Measurements from ENCODE around the gene LDAH. TPM values are rescaled to one million over a fixed set of nuclear protein-coding genes. Genes with fewer than 3 reads are reported as not detected.

The LDAH gene
- total RNA-seq, 1 experiment from 2014 or later = 15.2 TPM

- Mint-ChIP-seq H3K4me3 (no peak overlapping the region), H3K9me3 (no peaks in the 10 kb centered on the region), H3K36me3 (ENCODE audit: insufficient read depth in 1 of 3, low read depth in 3 of 3) (no peaks in the 10 kb centered on the region), H3K27ac (peak overlapping the region in 1 of 3 experiments; percentile 37; a peak in 2 of 7 replicates), H3K4me1 (no peaks in the 10 kb centered on the region), H3K27me3 (ENCODE audit: low read depth) (no peaks in the 10 kb centered on the region)
- no peak overlapping the region for H2AFZ ChIP-seq (ENCODE audit: low read length)
- no peak overlapping the region for H2BK5ac ChIP-seq (ENCODE audit: insufficient read length, low read length)
- no peak overlapping the region for H3K9ac ChIP-seq (ENCODE audit: extremely low read depth, insufficient read length, low read length)
- no peak overlapping the region for H3K4ac ChIP-seq (ENCODE audit: low read depth, low read length)
- TF ChIP-seq CTCF (conservative IDR thresholded peaks at IDR 0.05) = no peak
- peaks cover 9% of the 10 kb centered on the region; the same call in 1 of the 2 replicates for H3K79me2 ChIP-seq (ENCODE audit: insufficient read depth, low read length)
- H3K27me3 ChIP-seq (ENCODE audit: insufficient read depth, low read length) = no peaks in the 10 kb centered on the region
- H3K23ac ChIP-seq (ENCODE audit: insufficient read length, low read depth, low read length) = no peak overlapping the region
- no peak overlapping the region for H4K8ac ChIP-seq (replicated peaks; ENCODE audit: insufficient read length, low read depth, low read length)
- H3K9me3 ChIP-seq (ENCODE audit: control insufficient read depth, low read depth, low read length) = no peaks in the 10 kb centered on the region
- H3K27ac ChIP-seq (ENCODE audit: insufficient read length, low read depth, low read length) = no peak overlapping the region
- no peak overlapping the region for H3K4me2 ChIP-seq (ENCODE audit: insufficient read depth, insufficient read length, low read length)
- no peak overlapping the region for H3K56ac ChIP-seq (ENCODE audit: insufficient read length, low read depth, low read length)
- no peaks in the 10 kb centered on the region for H4K20me1 ChIP-seq (ENCODE audit: control insufficient read depth, insufficient read depth, insufficient read length)
- H2BK120ac ChIP-seq (ENCODE audit: low read depth, low read length, poor library complexity, severe bottlenecking) = no peak overlapping the region
- no peak overlapping the region for H2BK12ac ChIP-seq (ENCODE audit: insufficient read length, low read depth, low read length)
- no CpG with 5 or more reads among the region's 1 CpG for WGBS (ENCODE audit: extremely low coverage, insufficient read length, low lambda C conversion rate)
- H4K91ac ChIP-seq (ENCODE audit: insufficient read length, low read depth, low read length) = no peak overlapping the region
- no peak overlapping the region for H2BK15ac ChIP-seq (ENCODE audit: low read depth, low read length)
- H3K23me2 ChIP-seq (ENCODE audit: insufficient read length, low read depth, low read length, poor library complexity, severe bottlenecking) = no peaks in the 10 kb centered on the region
- no peaks in the 10 kb centered on the region for H3K4me1 ChIP-seq (ENCODE audit: insufficient read depth, low read length)
- H3K79me1 ChIP-seq (ENCODE audit: insufficient read depth, low read depth, low read length, poor library complexity, severe bottlenecking) = peaks cover 2% of the 10 kb centered on the region
- H3K18ac ChIP-seq (ENCODE audit: insufficient read length, low read depth, low read length) = no peak overlapping the region
- no peak for DNase-seq
- no peak overlapping the region for H3T11ph ChIP-seq (ENCODE audit: low read length)
- H4K5ac ChIP-seq (ENCODE audit: insufficient read length, low read depth, low read length) = no peak overlapping the region
- no peak overlapping the region for H3K14ac ChIP-seq (ENCODE audit: insufficient read depth, low read length)
- H2BK20ac ChIP-seq (ENCODE audit: low read depth, low read length, poor library complexity, severe bottlenecking) = no peak overlapping the region
- no peak overlapping the region for H2AK5ac ChIP-seq (ENCODE audit: insufficient read length, low read length)
These were observed 7.7 kb downstream of the LDAH start for GRCh38 chr2:20815216-20815615.
